HepG2 (cell line): ENCODE data around the gene RAB3A. TPM values are rescaled to one million over a fixed set of nuclear protein-coding genes. Genes with fewer than 3 reads are reported as not detected.

ENCODE experiments used
- ATAC-seq: fragments of 200-7000 bp; cut with Tn5 transposase; 3 replicates; pipeline ENCODE4 v1.9.1; 2020; ENCODE audit warnings: mild to moderate bottlenecking, moderate library complexity
- Bru-seq: library from RNA; stranded (reverse); fragments of 400-500 nt; gene quantifications from one replicate; lab custom pipeline; 2021; lab: Mats Ljungman, UMichigan
- BruChase-seq, 2 experiments: library from RNA; stranded (reverse); fragments of 400-500 nt; gene quantifications; one replicate each; lab custom pipeline; 2021; lab: Mats Ljungman, UMichigan
- BruUV-seq: library from RNA; stranded (reverse); fragments of 400-500 nt; replicated peaks from 2 replicates; lab custom pipeline; 2021; lab: Mats Ljungman, UMichigan
- CTCF ChIA-PET: fragments of 300-600 bp; formaldehyde crosslinking; extraction: SDS; loops from one replicate; lab custom pipeline; 2021; ENCODE audit warnings: low total read pairs, inconsistent platforms, low intra/inter-chr PET ratio; lab: Yijun Ruan, JAX
- POLR2A ChIA-PET: fragments of 350-600 bp; sonication (Branson Sonifier 250); formaldehyde crosslinking; loops from one replicate; lab custom pipeline; 2020; ENCODE audit warnings: antibody characterized with exemption, inconsistent platforms; lab: Yijun Ruan, JAX
- DNase-seq: peaks from one replicate; pipeline ENCODE4 v3.0.0-alpha.2; 2015; ENCODE audit warnings: low spot score
- FAIRE-seq: peaks from 3 replicates; lab custom pipeline; 2011; peaks lifted over from hg19 to GRCh38; lab: Jason Lieb, UNC
- H2AFZ ChIP-seq: one replicate; pipeline ENCODE4 v1.6.1; 2011; ENCODE audit warnings: low read length, inconsistent platforms
- H3K27ac ChIP-seq: fragments of 300-600 bp; 3 replicates; pipeline ENCODE4 v1.8.0; 2011; ENCODE audit warnings: mixed run types, mild to moderate bottlenecking, mixed read lengths, low read length, inconsistent platforms; ENCODE audit not compliant: insufficient read depth; ENCODE audit errors: extremely low read length
- H3K27me3 ChIP-seq, 2 experiments: fragments of 200-600 bp in 1 of 2; 2 replicates in 1 of 2; 3 replicates in 1 of 2; pipeline versions ENCODE4 v1.6.0 to v1.8.0; 2011; ENCODE audit warnings: low read length in 2 of 2, mild to moderate bottlenecking in 2 of 2, moderate library complexity in 2 of 2, inconsistent platforms in 1 of 2; ENCODE audit not compliant: insufficient read depth in 2 of 2, control insufficient read depth in 1 of 2
- H3K36me3 ChIP-seq, 2 experiments: fragments of 200-600 bp in 1 of 2; replicated peaks in 1 of 2; 2 replicates in 1 of 2; 3 replicates in 1 of 2; pipeline versions ENCODE4 v1.5.1 to v1.8.0; 2011; ENCODE audit warnings: low read length in 2 of 2, inconsistent platforms in 1 of 2; ENCODE audit not compliant: insufficient read depth in 2 of 2, control insufficient read depth in 1 of 2
- H3K4me1 ChIP-seq: 2 replicates; pipeline ENCODE4 v1.5.1; 2012; ENCODE audit warnings: low read length, inconsistent platforms; ENCODE audit not compliant: insufficient read depth
- H3K4me2 ChIP-seq: 2 replicates; pipeline ENCODE4 v1.6.0; 2011; ENCODE audit warnings: low read depth, low read length, inconsistent platforms
- H3K4me3 ChIP-seq, 3 experiments: fragments of 200-600 bp in 1 of 3; sonication (generic), shearing (Covaris generic) in 1 of 3; replicated peaks in 1 of 3; 2 replicates each; pipeline ENCODE4 v1.5.1; 2011 to 2016; ENCODE audit warnings: low read length in 3 of 3, inconsistent platforms in 2 of 3, low read depth in 2 of 3, mild to moderate bottlenecking in 2 of 3, control low read depth in 1 of 3, mixed read lengths in 1 of 3; ENCODE audit not compliant: insufficient read depth in 1 of 3
- H3K79me2 ChIP-seq: one replicate; pipeline ENCODE4 v1.6.1; 2011; ENCODE audit warnings: low read length, inconsistent platforms; ENCODE audit not compliant: insufficient read depth
- H3K9ac ChIP-seq: 2 replicates; pipeline ENCODE4 v1.6.0; 2011; ENCODE audit warnings: mild to moderate bottlenecking, low read depth, low read length, inconsistent platforms; ENCODE audit not compliant: insufficient read depth
- H3K9me3 ChIP-seq: 2 replicates; pipeline ENCODE4 v1.5.1; 2012; ENCODE audit warnings: mild to moderate bottlenecking, low read length
- H4K20me1 ChIP-seq: 2 replicates; pipeline ENCODE4 v1.6.0; 2011; ENCODE audit warnings: inconsistent platforms, mild to moderate bottlenecking, low read length, moderate library complexity; ENCODE audit not compliant: insufficient read depth
- ATF7-NPFF ChIP-seq: sonication (generic); formaldehyde crosslinking; IDR thresholded peaks from 2 replicates; pipeline ENCODE4 v1.8.1; 2023; ENCODE audit warnings: mild to moderate bottlenecking, low read depth, missing genetic modification reagents, moderate library complexity
- CBX1 ChIP-seq: IDR thresholded peaks from one replicate; pipeline ENCODE4 v1.6.1; 2016; ENCODE audit warnings: antibody characterized with exemption, low read depth
- CHD4 ChIP-seq: fragments of 200-600 bp; sonication (generic); IDR thresholded peaks from 2 replicates; pipeline ENCODE4 v1.7.0; 2017; ENCODE audit warnings: mild to moderate bottlenecking, low read length, borderline replicate concordance
- FOXO1 ChIP-seq: sonication (generic); formaldehyde crosslinking; IDR thresholded peaks from 2 replicates; pipeline ENCODE4 v1.4.0; 2020; ENCODE audit warnings: missing genetic modification reagents
- MAF1 ChIP-seq: sonication (generic); formaldehyde crosslinking; IDR thresholded peaks from 2 replicates; pipeline ENCODE4 v1.5.0; 2020; ENCODE audit warnings: missing genetic modification reagents, borderline replicate concordance
- MLLT10 ChIP-seq: sonication (generic); formaldehyde crosslinking; IDR thresholded peaks from 2 replicates; pipeline ENCODE4 v1.4.0; 2020; ENCODE audit warnings: missing genetic modification reagents
- RARA ChIP-seq: IDR thresholded peaks from 2 replicates; pipeline ENCODE4 v1.6.1; 2016; ENCODE audit warnings: missing genetic modification reagents, missing compliant biosample characterization
- RXRA ChIP-seq: sonication (generic); formaldehyde crosslinking; IDR thresholded peaks from 2 replicates; pipeline ENCODE4 v1.5.1; 2020; ENCODE audit warnings: missing genetic modification reagents
- SIX1 ChIP-seq: sonication (generic); formaldehyde crosslinking; IDR thresholded peaks from 2 replicates; pipeline ENCODE4 v1.4.0; 2020; ENCODE audit warnings: missing genetic modification reagents, borderline replicate concordance
- ZFP90 ChIP-seq: sonication (generic); formaldehyde crosslinking; IDR thresholded peaks from 2 replicates; pipeline ENCODE4 v1.8.0; 2022; ENCODE audit warnings: missing genetic modification reagents, mild to moderate bottlenecking, inconsistent platforms, borderline replicate concordance
- ZNF674 ChIP-seq: sonication (generic); formaldehyde crosslinking; IDR thresholded peaks from 2 replicates; pipeline ENCODE4 v1.5.0; 2020; ENCODE audit warnings: low read depth, mild to moderate bottlenecking, missing genetic modification reagents
- ZNF75D ChIP-seq: sonication (generic); formaldehyde crosslinking; IDR thresholded peaks from 2 replicates; pipeline ENCODE4 v1.8.1; 2023; ENCODE audit warnings: missing genetic modification reagents, mild to moderate bottlenecking, borderline replicate concordance
- WGBS: methylation state at CpG from one replicate; pipeline ENCODE4 v1.1.6; 2017; ENCODE audit warnings: low lambda C conversion rate; 5-methylcytosine and 5-hydroxymethylcytosine counted together
- in situ Hi-C: cut with HindIII; loops from 2 replicates; pipeline ENCODE4 v1.10.0; 2017; ENCODE audit warnings: low pct_unique_long_range_greater_than_20kb; ENCODE audit not compliant: extremely low pct_ligation_motif_present
- intact Hi-C: fragments of 100-400 bp; cut with micrococcal nuclease; formaldehyde crosslinking; loops from one replicate; pipeline ENCODE4 v1.10.0; 2022; ENCODE audit not compliant: unreplicated experiment
- long read RNA-seq, 2 experiments: library from RNA in 1 of 2; library from polyadenylated mRNA in 1 of 2; stranded (forward) in 1 of 2; unstranded in 1 of 2; transcript quantifications; one replicate each; pipeline ENCODE4 v2.0.0, GENCODE V29; 2019 to 2022
- polyA minus RNA-seq, 3 experiments: library from RNA; depleted of rRNA, polyadenylated mRNA; stranded (reverse); fragments of >200 nt; gene quantifications; 2 replicates each; pipeline ENCODE4 v1.2.3, GENCODE V29; 2011; ENCODE audit warnings: low replicate concordance in 1 of 3
- polyA plus RNA-seq, 8 experiments: library from polyadenylated mRNA; depleted of rRNA in 3 of 8; stranded (reverse) in 7 of 8; unstranded in 1 of 8; fragments of >200 nt; fragmentation: Illumina TruSeq in 4 of 8; extraction: Trizol in 4 of 8; gene quantifications; 2 replicates each; pipeline versions ENCODE4 v1.2.1 to v1.2.3, GENCODE V29; 2011 to 2016; ENCODE audit warnings: low read depth in 4 of 8, missing spikeins in 1 of 8, mixed read lengths in 1 of 8; ENCODE audit not compliant: insufficient read depth in 1 of 8
- total RNA-seq, 5 experiments: library from RNA; depleted of rRNA; stranded (reverse); fragments of >200 nt; fragmentation: Illumina TruSeq; extraction: Trizol; gene quantifications; 2 replicates each; pipeline ENCODE4 v1.2.3, GENCODE V29; 2016; ENCODE audit warnings: low read depth in 1 of 5
- TF ChIP-seq, protein P1 (sequence below): sonication (generic); formaldehyde crosslinking; IDR thresholded peaks from 2 replicates; pipeline ENCODE4 v1.4.0; 2020; ENCODE audit warnings: mild to moderate bottlenecking, missing genetic modification reagents

Gene RAB3A, protein sequence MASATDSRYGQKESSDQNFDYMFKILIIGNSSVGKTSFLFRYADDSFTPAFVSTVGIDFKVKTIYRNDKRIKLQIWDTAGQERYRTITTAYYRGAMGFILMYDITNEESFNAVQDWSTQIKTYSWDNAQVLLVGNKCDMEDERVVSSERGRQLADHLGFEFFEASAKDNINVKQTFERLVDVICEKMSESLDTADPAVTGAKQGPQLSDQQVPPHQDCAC
- total RNA-seq (2016; rRNA removed; fragmentation: Illumina TruSeq; extraction: Trizol) (0.53 and 0.58 TPM in 2 replicates), polyA plus RNA-seq (2011; rRNA removed) (0.95 and 0.98 TPM in 2 replicates), polyA minus RNA-seq (2011; rRNA and poly(A)+ RNA removed; ENCODE audit: low replicate concordance) (4.2 and 9.4 TPM in 2 replicates), Bru-seq, nascent RNA (percentile 40 among the genes with signal in this experiment), BruChase-seq, experiment 1, labeled RNA remaining after a 6-hour chase (percentile 42 among the genes with signal in this experiment), BruChase-seq, experiment 2, labeled RNA remaining after a 2-hour chase (percentile 41 among the genes with signal in this experiment)
- 1.5 and 2.4 TPM in 2 replicates for total RNA-seq (2016; cell fraction: cytosol; rRNA removed; fragmentation: Illumina TruSeq; extraction: Trizol; ENCODE audit: low read depth)
- total RNA-seq (2016; cell fraction: insoluble cytoplasmic fraction; rRNA removed; fragmentation: Illumina TruSeq; extraction: Trizol) = 0.61 and 1.2 TPM in 2 replicates
- 1.4 and 1.8 TPM in 2 replicates for total RNA-seq (2016; cell fraction: membrane; rRNA removed; fragmentation: Illumina TruSeq; extraction: Trizol)
- total RNA-seq (2016; cell fraction: nucleus; rRNA removed; fragmentation: Illumina TruSeq; extraction: Trizol) = 1.0 and 1.4 TPM in 2 replicates
- polyA plus RNA-seq (2011; cell fraction: cytosol; rRNA removed) = 1.4 TPM in 2 replicates
- polyA plus RNA-seq (2011; cell fraction: nucleus; rRNA removed) = 2.7 and 3.2 TPM in 2 replicates
- 1.8 and 2.1 TPM in 2 replicates for polyA plus RNA-seq (2012)
- polyA plus RNA-seq (2016; cell fraction: cytosol; fragmentation: Illumina TruSeq; extraction: Trizol; ENCODE audit: low read depth) = 0.90 and 0.94 TPM in 2 replicates
- 1.1 and 2.1 TPM in 2 replicates for polyA plus RNA-seq (2016; cell fraction: insoluble cytoplasmic fraction; fragmentation: Illumina TruSeq; extraction: Trizol; ENCODE audit: low read depth)
- 1.1 TPM in 2 replicates for polyA plus RNA-seq (2016; cell fraction: membrane; fragmentation: Illumina TruSeq; extraction: Trizol; ENCODE audit: low read depth)
- polyA plus RNA-seq (2016; cell fraction: nucleus; fragmentation: Illumina TruSeq; extraction: Trizol; ENCODE audit: insufficient read depth, low read depth) = 2.0 and 3.3 TPM in 2 replicates
- polyA minus RNA-seq (2011; cell fraction: cytosol; rRNA and poly(A)+ RNA removed) = 3.9 and 4.1 TPM in 2 replicates
- 0.64 and 1.2 TPM in 2 replicates for polyA minus RNA-seq (2011; cell fraction: nucleus; rRNA and poly(A)+ RNA removed)
- long read RNA-seq, experiment 1 = 0 reads
- long read RNA-seq, experiment 2, partial matches to known transcripts = 4 of 8 reads
- long read RNA-seq, experiment 2, other reads (novel, unspliced or antisense) = 0 of 8 reads

DNA sequence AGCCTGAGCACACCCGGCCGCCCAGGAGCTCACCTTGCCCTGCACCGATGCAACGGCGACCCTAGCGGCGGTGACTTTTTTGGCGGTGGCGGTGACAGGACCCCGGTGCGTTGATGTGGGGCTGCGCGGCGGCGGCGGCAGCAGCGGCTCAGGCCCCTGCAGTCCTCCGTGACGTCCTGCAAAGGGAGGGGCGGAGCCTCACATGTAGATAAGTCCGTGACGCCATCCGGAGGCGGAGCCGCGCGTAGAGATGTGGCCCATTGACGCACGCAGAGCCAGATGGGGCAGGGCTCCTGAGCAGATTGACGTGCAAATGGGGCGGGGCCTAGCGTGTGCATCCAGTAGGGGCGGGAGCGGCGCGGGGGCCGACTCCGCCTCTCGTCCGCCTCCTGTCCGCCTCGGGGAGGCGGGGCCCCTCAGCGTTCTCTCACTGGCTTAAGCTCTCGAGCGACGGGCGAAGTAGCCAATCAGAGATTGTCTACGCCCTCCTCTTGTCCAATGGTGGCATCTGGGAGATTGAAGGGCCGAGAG is at the start of gene RAB3A:
RAB3A (minus strand) TSS at position 180 of the 531 bp plus-strand sequence. CDS start 1,302 bp downstream, outside the sequence.
- no TSS peak for BruUV-seq
- ATAC-seq (peak; percentile 94), FAIRE-seq (peak; percentile 91), DNase-seq (peak; percentile 99)
- Histone ChIP-seq H3K27ac (peak within 1 kb of the TSS; percentile 60), H3K4me3 (peak within 1 kb of the TSS; percentile 73 to 94 (median 83)), H3K9ac (peak within 1 kb of the TSS; percentile 73), H4K20me1 (no peaks in the 10 kb centered on the region), H3K9me3 (no peaks in the 10 kb centered on the region), H2AFZ (no peak within 1 kb of the TSS), H3K4me2 (peak within 1 kb of the TSS; percentile 98), H3K27me3 (0 out of 5 replicates have a peak, but pooled peaks cover 0 to 3% of the 10 kb centered on the region in 2 experiments), H3K79me2 (no peaks in the 10 kb centered on the region), H3K4me1 (peaks cover 13% of the 10 kb centered on the region), H3K36me3 (peaks cover 3 to 5% of the 10 kb centered on the region in 2 experiments; a peak in 1 of 5 replicates)
- ChIA-PET CTCF (no interaction called here), POLR2A (interaction anchor here (0.6 to 4.0 kb wide), 8 partner anchors 12 to 182 kb away, joined by 3 to 27 read pairs (median 6); partner anchors contain the start of genes GDF15, JUND and MPV17L2)
- WGBS = 0% methylated on average over 3 of the region's 50 CpGs
- intact Hi-C loops = loop anchor here (1.0 to 5.0 kb wide), 2 partner anchors 20 to 118 kb away; partner anchors contain the start of gene LSM4
- in situ Hi-C loops = loop anchor here (10.0 kb wide), 1 partner anchor 211 kb away; the partner anchor contains the start of gene SSBP4
- TF ChIP-seq MLLT10 (CRISPR knock-in tag) (no peak), ZNF674 (CRISPR knock-in tag) (no peak), ATF7-NPFF (CRISPR knock-in tag) (no peak), ZNF75D (CRISPR knock-in tag) (no peak), FOXO1 (CRISPR knock-in tag) (no peak), CBX1 (peak; percentile 35), ZFP90 (CRISPR knock-in tag) (0 out of 2 replicates have a peak, but pooled peaks have one; percentile 22), RARA (CRISPR knock-in tag) (no peak), RXRA (CRISPR knock-in tag) (no peak), MAF1 (CRISPR knock-in tag) (no peak), CHD4 (no peak), SIX1 (CRISPR knock-in tag) (no peak)
- TF ChIP-seq, protein P1, sequence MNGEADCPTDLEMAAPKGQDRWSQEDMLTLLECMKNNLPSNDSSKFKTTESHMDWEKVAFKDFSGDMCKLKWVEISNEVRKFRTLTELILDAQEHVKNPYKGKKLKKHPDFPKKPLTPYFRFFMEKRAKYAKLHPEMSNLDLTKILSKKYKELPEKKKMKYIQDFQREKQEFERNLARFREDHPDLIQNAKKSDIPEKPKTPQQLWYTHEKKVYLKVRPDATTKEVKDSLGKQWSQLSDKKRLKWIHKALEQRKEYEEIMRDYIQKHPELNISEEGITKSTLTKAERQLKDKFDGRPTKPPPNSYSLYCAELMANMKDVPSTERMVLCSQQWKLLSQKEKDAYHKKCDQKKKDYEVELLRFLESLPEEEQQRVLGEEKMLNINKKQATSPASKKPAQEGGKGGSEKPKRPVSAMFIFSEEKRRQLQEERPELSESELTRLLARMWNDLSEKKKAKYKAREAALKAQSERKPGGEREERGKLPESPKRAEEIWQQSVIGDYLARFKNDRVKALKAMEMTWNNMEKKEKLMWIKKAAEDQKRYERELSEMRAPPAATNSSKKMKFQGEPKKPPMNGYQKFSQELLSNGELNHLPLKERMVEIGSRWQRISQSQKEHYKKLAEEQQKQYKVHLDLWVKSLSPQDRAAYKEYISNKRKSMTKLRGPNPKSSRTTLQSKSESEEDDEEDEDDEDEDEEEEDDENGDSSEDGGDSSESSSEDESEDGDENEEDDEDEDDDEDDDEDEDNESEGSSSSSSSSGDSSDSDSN (CRISPR knock-in tag) = no peak
